ENCODE measurements around the gene ZNF407. TPM values are rescaled to one million over a fixed set of nuclear protein-coding genes. Genes with fewer than 3 reads are reported as not detected.

Gene ZNF407
- total RNA-seq, 1 donor from 2014 or later: 9.0 TPM

DNA sequence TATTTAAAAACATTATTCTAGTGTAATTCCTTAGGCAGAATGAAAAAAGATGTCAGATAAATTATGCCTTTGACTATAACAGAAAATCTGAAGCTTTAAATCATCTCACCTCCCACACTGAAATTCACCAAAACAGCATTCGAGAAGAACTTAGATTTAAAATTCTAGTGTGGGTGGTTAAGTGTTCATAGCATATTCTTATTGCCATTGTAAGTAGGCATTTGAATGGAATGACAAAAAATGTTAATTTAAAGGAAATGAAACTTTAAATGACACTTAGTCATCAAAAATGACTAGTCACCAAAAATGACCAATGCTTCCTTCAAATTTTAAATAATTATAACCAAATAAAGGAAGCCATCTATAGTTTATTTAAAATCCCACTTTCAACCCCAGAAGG is 7.0 kb upstream of the ZNF407 start:
- TF ChIP-seq EZH2phosphoT487 (IDR thresholded peaks at IDR 0.05): no peak
- TF ChIP-seq, protein P1, sequence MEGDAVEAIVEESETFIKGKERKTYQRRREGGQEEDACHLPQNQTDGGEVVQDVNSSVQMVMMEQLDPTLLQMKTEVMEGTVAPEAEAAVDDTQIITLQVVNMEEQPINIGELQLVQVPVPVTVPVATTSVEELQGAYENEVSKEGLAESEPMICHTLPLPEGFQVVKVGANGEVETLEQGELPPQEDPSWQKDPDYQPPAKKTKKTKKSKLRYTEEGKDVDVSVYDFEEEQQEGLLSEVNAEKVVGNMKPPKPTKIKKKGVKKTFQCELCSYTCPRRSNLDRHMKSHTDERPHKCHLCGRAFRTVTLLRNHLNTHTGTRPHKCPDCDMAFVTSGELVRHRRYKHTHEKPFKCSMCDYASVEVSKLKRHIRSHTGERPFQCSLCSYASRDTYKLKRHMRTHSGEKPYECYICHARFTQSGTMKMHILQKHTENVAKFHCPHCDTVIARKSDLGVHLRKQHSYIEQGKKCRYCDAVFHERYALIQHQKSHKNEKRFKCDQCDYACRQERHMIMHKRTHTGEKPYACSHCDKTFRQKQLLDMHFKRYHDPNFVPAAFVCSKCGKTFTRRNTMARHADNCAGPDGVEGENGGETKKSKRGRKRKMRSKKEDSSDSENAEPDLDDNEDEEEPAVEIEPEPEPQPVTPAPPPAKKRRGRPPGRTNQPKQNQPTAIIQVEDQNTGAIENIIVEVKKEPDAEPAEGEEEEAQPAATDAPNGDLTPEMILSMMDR (IDR thresholded peaks at IDR 0.05): no peak
- no peak for TF ChIP-seq EZH2 (IDR thresholded peaks at IDR 0.05)
- H3K4me3 Mint-ChIP-seq: no peak overlapping the region
- H3K4me2 ChIP-seq: no peak overlapping the region
- peaks cover 14% of the 10 kb centered on the region for H3K36me3 Mint-ChIP-seq
- no peak overlapping the region for H3K4me3 ChIP-seq
- peaks cover 2% of the 10 kb centered on the region for H3K27me3 Mint-ChIP-seq (ENCODE audit: insufficient read depth, low read depth)
- no peak for DNase-seq (ENCODE audit: low spot score)
- no peak overlapping the region for H3K27ac Mint-ChIP-seq
- H3K27me3 ChIP-seq: peaks cover 29% of the 10 kb centered on the region
- no peaks in the 10 kb centered on the region for H3K9me3 ChIP-seq (ENCODE audit: low read depth)
- no peaks in the 10 kb centered on the region for H3F3A ChIP-seq (ENCODE audit: low read depth)
- no peaks in the 10 kb centered on the region for H3K36me3 ChIP-seq
- H3K4me1 Mint-ChIP-seq: peaks cover 11% of the 10 kb centered on the region
- H3K79me2 ChIP-seq (ENCODE audit: low read depth): peaks cover 7% of the 10 kb centered on the region
- no peaks in the 10 kb centered on the region for H4K20me1 ChIP-seq (ENCODE audit: low read depth)
- H3K27ac ChIP-seq: no peak overlapping the region
- peaks cover under 1% of the 10 kb centered on the region for H3K4me1 ChIP-seq
- no peaks in the 10 kb centered on the region for H3K9me3 Mint-ChIP-seq
- H2AFZ ChIP-seq (replicated peaks): no peak overlapping the region
- no peak overlapping the region for H3K9ac ChIP-seq

DNA sequence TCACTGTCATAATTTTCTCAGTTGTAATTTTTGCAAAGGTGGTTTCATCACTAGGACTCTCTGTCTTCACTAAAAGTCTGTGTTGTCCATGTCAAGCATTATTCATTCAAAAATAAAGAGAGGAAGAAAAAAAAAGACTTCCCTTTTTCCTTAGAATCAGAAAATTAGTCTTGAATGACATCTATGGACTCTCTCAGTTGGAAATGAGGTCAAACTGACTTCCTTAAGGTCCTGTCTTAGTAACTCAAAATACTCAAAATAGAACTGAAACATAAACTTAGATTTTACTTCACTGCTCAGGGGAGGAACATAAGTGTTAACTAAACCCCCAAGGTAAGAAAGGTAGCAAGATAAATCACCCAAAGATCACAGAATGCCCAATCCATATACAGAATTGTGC is 2.2 kb upstream of the ZNF407 start:
- no peak for DNase-seq (ENCODE audit: low spot score)
- Histone ChIP-seq H3K27ac (no peak overlapping the region), H4K20me1 (ENCODE audit: low read depth) (no peaks in the 10 kb centered on the region), H3F3A (ENCODE audit: low read depth) (no peaks in the 10 kb centered on the region), H3K4me2 (peak overlapping the region; percentile 83), H3K36me3 (no peaks in the 10 kb centered on the region), H3K27me3 (peaks cover 6% of the 10 kb centered on the region), H3K4me3 (peak overlapping the region; percentile 93), H3K9me3 (ENCODE audit: low read depth) (no peaks in the 10 kb centered on the region), H2AFZ (replicated peaks) (no peak overlapping the region), H3K79me2 (ENCODE audit: low read depth) (peaks cover 40% of the 10 kb centered on the region), H3K4me1 (peaks cover 16% of the 10 kb centered on the region), H3K9ac (no peak overlapping the region)
- H3K27ac Mint-ChIP-seq: no peak overlapping the region
- H3K4me3 Mint-ChIP-seq: peak overlapping the region; percentile 68
- TF ChIP-seq EZH2 (IDR thresholded peaks at IDR 0.05) (no peak), EZH2phosphoT487 (IDR thresholded peaks at IDR 0.05) (no peak)
- TF ChIP-seq, protein P1 (IDR thresholded peaks at IDR 0.05): no peak
- H3K27me3 Mint-ChIP-seq (ENCODE audit: insufficient read depth, low read depth): peaks cover 2% of the 10 kb centered on the region
- H3K36me3 Mint-ChIP-seq: peaks cover 14% of the 10 kb centered on the region
- peaks cover 21% of the 10 kb centered on the region for H3K4me1 Mint-ChIP-seq
- H3K9me3 Mint-ChIP-seq: no peaks in the 10 kb centered on the region

DNA sequence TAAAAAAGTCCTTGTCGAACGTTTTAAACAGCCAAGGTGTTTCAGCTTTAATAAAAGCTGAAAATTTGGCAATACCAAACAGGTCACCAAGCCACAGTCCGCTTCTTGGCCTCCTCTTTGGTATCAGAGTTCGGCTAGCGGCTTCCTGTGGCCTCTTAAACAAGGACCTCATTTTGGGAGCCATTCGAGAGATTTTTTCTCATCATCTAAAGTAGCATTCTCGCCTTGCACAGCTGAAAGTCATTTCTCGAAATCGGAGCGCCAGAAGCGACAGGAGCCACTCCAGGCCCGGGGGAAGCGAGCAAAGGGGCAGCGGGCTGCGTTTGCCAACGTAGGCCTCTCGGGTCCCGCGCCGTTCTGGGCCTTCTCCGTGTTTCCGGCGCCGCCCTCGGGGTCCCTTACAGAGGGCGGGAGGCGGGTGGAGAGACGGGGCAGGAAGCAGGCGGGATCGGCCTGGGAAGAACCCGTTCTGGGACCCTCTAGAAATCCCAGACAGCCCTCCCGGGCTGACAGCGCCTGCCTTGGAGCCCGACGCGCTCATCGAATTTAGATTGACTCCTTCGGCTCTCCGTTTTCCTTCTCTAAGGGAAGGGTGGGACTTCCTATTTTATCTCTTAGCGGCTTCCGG is 522 bp upstream of the ZNF407 start:
- Mint-ChIP-seq H3K36me3 (peaks cover 12% of the 10 kb centered on the region), H3K9me3 (no peaks in the 10 kb centered on the region), H3K27me3 (ENCODE audit: insufficient read depth, low read depth) (peaks cover 2% of the 10 kb centered on the region), H3K4me1 (peaks cover 21% of the 10 kb centered on the region), H3K27ac (peak overlapping the region; percentile 98), H3K4me3 (peak overlapping the region; percentile 95)
- Histone ChIP-seq H3K9ac (peak overlapping the region; percentile 91), H3K4me2 (peak overlapping the region; percentile 83), H3K36me3 (no peaks in the 10 kb centered on the region), H3K4me1 (peaks cover 16% of the 10 kb centered on the region), H3K27ac (peak overlapping the region; percentile 91), H3F3A (ENCODE audit: low read depth) (no peaks in the 10 kb centered on the region), H3K79me2 (ENCODE audit: low read depth) (peaks cover 44% of the 10 kb centered on the region), H3K27me3 (no peaks in the 10 kb centered on the region), H4K20me1 (ENCODE audit: low read depth) (no peaks in the 10 kb centered on the region), H2AFZ (replicated peaks) (peak overlapping the region; percentile 100), H3K9me3 (ENCODE audit: low read depth) (no peaks in the 10 kb centered on the region), H3K4me3 (peak overlapping the region; percentile 93)
- TF ChIP-seq EZH2 (IDR thresholded peaks at IDR 0.05) (no peak), EZH2phosphoT487 (IDR thresholded peaks at IDR 0.05) (no peak)
- TF ChIP-seq, protein P1 (IDR thresholded peaks at IDR 0.05): no peak
- DNase-seq (ENCODE audit: low spot score): peak; percentile 79

All from neural progenitor cell (in vitro differentiated cells).